ENCODE results near the gene CACNB2.

- TF ChIP-seq JUN (IDR thresholded peaks at IDR 0.05; ENCODE audit: borderline replicate concordance, insufficient read depth, insufficient read length, low read depth) (no peak), POLR2A (IDR thresholded peaks at IDR 0.05; ENCODE audit: low read depth, low read length) (no peak), CTCF (IDR thresholded peaks at IDR 0.05; ENCODE audit: extremely low read depth in 1 of 2, insufficient read depth in 1 of 2, low read depth in 1 of 2, low read length in 2 of 2) (no peak), POLR2AphosphoS5 (IDR thresholded peaks at IDR 0.05; ENCODE audit: insufficient read depth, low read depth, low read length) (no peak), EZH2 (IDR thresholded peaks at IDR 0.05; ENCODE audit: borderline replicate concordance, low read depth, low read length, severe bottlenecking) (no peak), MAX (IDR thresholded peaks at IDR 0.05; ENCODE audit: insufficient read depth, insufficient read length) (no peak), MYC (IDR thresholded peaks at IDR 0.05; ENCODE audit: low read depth, low read length) (no peak), GATA2 (IDR thresholded peaks at IDR 0.05; ENCODE audit: insufficient read depth, insufficient read length, low read depth, low read length) (no peak), FOS (IDR thresholded peaks at IDR 0.05; ENCODE audit: borderline replicate concordance, insufficient read depth, low read length) (no peak)
Measured at GRCh38 chr10:18260310-18260922, 120.2 kb downstream of the CACNB2 start.

Measured in endothelial cell of umbilical vein (primary cell).